B cell (primary cell): Measurements from ENCODE around the gene GTF3C5. TPM values are rescaled to one million over a fixed set of nuclear protein-coding genes. Genes with fewer than 3 reads are reported as not detected.

Source experiments
- ATAC-seq: fragments of 200-7000 bp; cut with Tn5 transposase; one replicate; pipeline ENCODE4 v1.10.0; 2021; ENCODE audit warnings: low read depth, mild to moderate bottlenecking, moderate number of reproducible peaks, moderate library complexity
- CTCF ChIA-PET: fragments of 350-600 bp; sonication (Branson Sonifier 250); formaldehyde crosslinking; loops from one replicate; lab custom pipeline; 2021; ENCODE audit warnings: antibody characterized with exemption, inconsistent platforms; lab: Charles Lee
- POLR2A ChIA-PET: fragments of 350-600 bp; sonication (Branson Sonifier 250); formaldehyde crosslinking; loops from one replicate; lab custom pipeline; 2021; ENCODE audit warnings: antibody characterized with exemption; lab: Charles Lee
- DNase-seq: peaks from one replicate; pipeline ENCODE4 v3.0.0; 2013
- H2AFZ ChIP-seq: 2 replicates; pipeline ENCODE4 v1.6.1; 2012; ENCODE audit warnings: mild to moderate bottlenecking, low read depth, low read length; ENCODE audit not compliant: insufficient read depth, poor library complexity, severe bottlenecking
- H3K27ac ChIP-seq, 2 donors: 1 replicate in 1 of 2; 2 replicates in 1 of 2; pipeline ENCODE4 v1.5.1; 2012 to 2013; ENCODE audit warnings: low read length in 2 of 2, mild to moderate bottlenecking in 2 of 2, moderate library complexity in 1 of 2
- H3K27me3 ChIP-seq, 4 experiments: fragments of 200-600 bp in 1 of 4; sonication (generic) in 1 of 4; replicated peaks in 1 of 4; 1 replicate in 2 of 4; 2 replicates in 2 of 4; pipeline versions ENCODE4 v1.6.1 to v1.7.0; 2013 to 2016; ENCODE audit warnings: low read length in 3 of 4, mild to moderate bottlenecking in 2 of 4, mixed read lengths in 1 of 4, moderate library complexity in 1 of 4; ENCODE audit not compliant: insufficient read depth in 4 of 4, control insufficient read depth in 3 of 4; ENCODE audit errors: control extremely low read depth in 1 of 4
- H3K36me3 ChIP-seq, 2 experiments: replicated peaks in 1 of 2; 1 replicate in 1 of 2; 2 replicates in 1 of 2; pipeline versions ENCODE4 v1.6.1 to v1.7.1; 2013; ENCODE audit warnings: low read length in 1 of 2; ENCODE audit not compliant: insufficient read depth in 2 of 2, control insufficient read depth in 1 of 2; ENCODE audit errors: control extremely low read depth in 1 of 2, extremely low read depth in 1 of 2
- H3K4me1 ChIP-seq, 2 donors: fragments of 200-600 bp in 1 of 2; sonication (generic) in 1 of 2; 1 replicate in 1 of 2; 2 replicates in 1 of 2; pipeline versions ENCODE4 v1.5.1 to v1.6.1; 2013 to 2017; ENCODE audit warnings: low read length in 2 of 2; ENCODE audit not compliant: control insufficient read depth in 2 of 2, insufficient read depth in 2 of 2
- H3K4me2 ChIP-seq: replicated peaks from 2 replicates; pipeline ENCODE3; 2012; ENCODE audit warnings: mild to moderate bottlenecking, low read depth, low read length; ENCODE audit not compliant: poor library complexity, severe bottlenecking
- H3K4me3 ChIP-seq, 5 experiments: fragments of 200-600 bp in 1 of 5; sonication (generic) in 1 of 5; 1 replicate in 3 of 5; 2 replicates in 2 of 5; pipeline versions ENCODE4 v1.5.1 to v1.7.0; 2011 to 2016; ENCODE audit warnings: low read length in 4 of 5, mild to moderate bottlenecking in 4 of 5, low read depth in 2 of 5, control low read depth in 1 of 5, moderate library complexity in 1 of 5; ENCODE audit not compliant: insufficient read depth in 1 of 5; ENCODE audit errors: control extremely low read depth in 1 of 5, extremely low read depth in 1 of 5
- H3K79me2 ChIP-seq: fragments of 200-600 bp; sonication (generic); one replicate; pipeline ENCODE4 v1.6.0; 2016; ENCODE audit warnings: low read length; ENCODE audit not compliant: control insufficient read depth, insufficient read depth
- H3K9ac ChIP-seq: fragments of 200-600 bp; sonication (generic); 2 replicates; pipeline ENCODE4 v1.6.1; 2017; ENCODE audit warnings: mild to moderate bottlenecking, low read length, moderate library complexity
- H3K9me3 ChIP-seq, 3 donors: one replicate each; pipeline versions ENCODE4 v1.6.1 to v1.7.1; 2013; ENCODE audit warnings: low read length in 2 of 3; ENCODE audit not compliant: control insufficient read depth in 2 of 3, insufficient read depth in 1 of 3; ENCODE audit errors: control extremely low read depth in 1 of 3
- H4K20me1 ChIP-seq: 2 replicates; pipeline ENCODE4 v1.6.0; 2012; ENCODE audit warnings: mild to moderate bottlenecking, low read length; ENCODE audit not compliant: insufficient read depth, control insufficient read depth, poor library complexity, severe bottlenecking
- H3K27ac Mint-ChIP-seq: one replicate; pipeline ENCODE4 v1.8.0; 2021; ENCODE audit warnings: mixed read lengths
- H3K27me3 Mint-ChIP-seq: one replicate; pipeline ENCODE4 v1.8.0; 2021; ENCODE audit warnings: mixed read lengths
- H3K4me1 Mint-ChIP-seq: one replicate; pipeline ENCODE4 v1.8.0; 2021; ENCODE audit warnings: mixed read lengths
- H3K4me3 Mint-ChIP-seq: one replicate; pipeline ENCODE4 v1.8.0; 2021; ENCODE audit warnings: mixed read lengths
- H3K9me3 Mint-ChIP-seq: one replicate; pipeline ENCODE4 v1.8.0; 2022; ENCODE audit warnings: mixed read lengths; ENCODE audit not compliant: insufficient read depth
- CTCF ChIP-seq: fragments of 200-600 bp; IDR thresholded peaks from one replicate; pipeline ENCODE4 v1.8.0; 2022; ENCODE audit warnings: antibody characterized with exemption, mild to moderate bottlenecking
- EZH2 ChIP-seq: IDR thresholded peaks from 2 replicates; pipeline ENCODE4 v1.6.1; 2012; ENCODE audit warnings: borderline replicate concordance, low read depth, mild to moderate bottlenecking, moderate library complexity, low read length; ENCODE audit not compliant: insufficient read depth, poor library complexity, severe bottlenecking
- WGBS: methylation state at CpG from one replicate; pipeline ENCODE4 v1.1.5; 2013; ENCODE audit warnings: missing lambda C conversion rate; ENCODE audit not compliant: insufficient coverage; 5-methylcytosine and 5-hydroxymethylcytosine counted together
- intact Hi-C: fragments of 100-400 bp; cut with micrococcal nuclease; formaldehyde crosslinking; loops from one replicate; pipeline ENCODE4 v1.10.0; 2022
- polyA plus RNA-seq: library from polyadenylated mRNA; depleted of rRNA; stranded (reverse); fragments of >200 nt; gene quantifications from 2 replicates; pipeline ENCODE4 v1.2.3, GENCODE V29; 2012
- total RNA-seq, 2 donors: library from RNA; stranded (reverse); fragments of 120-200 nt in 1 of 2; gene quantifications; 1 replicate in 1 of 2; 2 replicates in 1 of 2; pipeline versions ENCODE4 v1.2.3 to v1.2.4, GENCODE V29; 2013 to 2022

The GTF3C5 gene
- total and polyA plus RNA-seq, 2 donors (not counting 1 experiment from before 2014, with no cell fraction given), result 80.5 to 91.2 TPM

GRCh38 chr9:132988244-132989013, 42.4 kb upstream of the GTF3C5 start:
- Histone ChIP-seq H3K9ac (no peak overlapping the region), H3K4me2 (no peak overlapping the region), H3K4me1 (no peaks in the 10 kb centered on the region), H2AFZ (no peak overlapping the region), H3K79me2 (no peaks in the 10 kb centered on the region), H4K20me1 (no peaks in the 10 kb centered on the region), H3K4me3 (no peak overlapping the region), H3K36me3 (no peaks in the 10 kb centered on the region), H3K27ac (no peak overlapping the region), H3K27me3 (peaks cover 0 to 37% (median 4%) of the 10 kb centered on the region in 4 experiments), H3K9me3 (no peaks in the 10 kb centered on the region)
- DNase-seq, result no peak
- POLR2A ChIA-PET, result no interaction called here
- TF ChIP-seq CTCF (no peak), EZH2 (no peak)
- peaks cover 42% of the 10 kb centered on the region for H3K27me3 Mint-ChIP-seq
- WGBS, result 96% methylated on average over 9 of the region's 14 CpGs
- CTCF ChIA-PET, result no interaction called here
- no peak for ATAC-seq
- no peak overlapping the region for H3K27ac Mint-ChIP-seq
- intact Hi-C loops, result no loop called here
- H3K4me3 Mint-ChIP-seq, result no peak overlapping the region
- H3K9me3 Mint-ChIP-seq, result no peaks in the 10 kb centered on the region
- peaks cover 6% of the 10 kb centered on the region for H3K4me1 Mint-ChIP-seq

- no peak for ATAC-seq
- H3K27ac ChIP-seq, result no peak overlapping the region
- no peak overlapping the region for H3K27ac Mint-ChIP-seq
- no peak for TF ChIP-seq EZH2
- H4K20me1 ChIP-seq, result no peaks in the 10 kb centered on the region
- peaks cover 0 to 37% (median 4%) of the 10 kb centered on the region in 4 experiments for H3K27me3 ChIP-seq
- H3K9me3 ChIP-seq, result no peaks in the 10 kb centered on the region
- H3K79me2 ChIP-seq, result no peaks in the 10 kb centered on the region
- no peaks in the 10 kb centered on the region for H3K4me1 ChIP-seq
- DNase-seq, result no peak
- POLR2A ChIA-PET, result no interaction called here
- H3K4me2 ChIP-seq, result no peak overlapping the region
- H3K4me3 ChIP-seq, result no peak overlapping the region
- CTCF ChIA-PET, result no interaction called here
- H3K4me3 Mint-ChIP-seq, result no peak overlapping the region
- H3K36me3 ChIP-seq, result no peaks in the 10 kb centered on the region
- peaks cover 46% of the 10 kb centered on the region for H3K27me3 Mint-ChIP-seq
- no peaks in the 10 kb centered on the region for H3K9me3 Mint-ChIP-seq
- intact Hi-C loops, result no loop called here
- H3K4me1 Mint-ChIP-seq, result peaks cover 6% of the 10 kb centered on the region
- 97% methylated on average over 12 of the region's 13 CpGs for WGBS
- no peak overlapping the region for H3K9ac ChIP-seq
- no peak overlapping the region for H2AFZ ChIP-seq
Measured at GRCh38 chr9:132989014-132989310, 41.8 kb upstream of the GTF3C5 start.
